IMR-90 (cell line): ENCODE results near the gene PCYT1A. TPM values are rescaled to one million over a fixed set of nuclear protein-coding genes. Genes with fewer than 3 reads are reported as not detected.
A peak's percentile ranks its signal among the peaks of the same experiment; 100 is the strongest.

ENCODE experiments used
- ATAC-seq: fragments of 200-7000 bp; cut with Tn5 transposase; 2 replicates; pipeline ENCODE4 v1.9.1; 2020; ENCODE audit warnings: low read depth, mild to moderate bottlenecking, moderate library complexity
- BruUV-seq: library from RNA; stranded (reverse); fragments of 400-500 nt; replicated peaks from 2 replicates; lab custom pipeline; 2021; lab: Mats Ljungman, UMichigan
- CTCF ChIA-PET: fragments of 300-600 bp; formaldehyde crosslinking; extraction: SDS; loops from one replicate; lab custom pipeline; 2021; ENCODE audit warnings: antibody characterized with exemption; lab: Yijun Ruan, JAX
- POLR2A ChIA-PET: fragments of 300-600 bp; sonication (Branson Sonifier 250); formaldehyde crosslinking; loops from one replicate; lab custom pipeline; 2022; ENCODE audit warnings: antibody characterized with exemption; ENCODE audit not compliant: unreplicated experiment; lab: Charles Lee
- DNase-seq: peaks from one replicate; pipeline ENCODE4 v3.0.0; 2013
- H2AFZ ChIP-seq: replicated peaks from 2 replicates; pipeline ENCODE3; 2013; ENCODE audit warnings: low read length, mild to moderate bottlenecking; ENCODE audit not compliant: poor library complexity
- H2AK5ac ChIP-seq: 2 replicates; pipeline ENCODE4 v1.6.1; 2013; ENCODE audit warnings: low read depth, low read length, inconsistent platforms
- H2AK9ac ChIP-seq: replicated peaks from 2 replicates; pipeline ENCODE3; 2013; ENCODE audit warnings: mild to moderate bottlenecking, low read depth, low read length, moderate library complexity; ENCODE audit not compliant: poor library complexity
- H2BK120ac ChIP-seq: 2 replicates; pipeline ENCODE4 v1.6.1; 2013; ENCODE audit warnings: low read depth, low read length, inconsistent platforms
- H2BK15ac ChIP-seq: 3 replicates; pipeline ENCODE4 v1.6.1; 2013; ENCODE audit warnings: low read depth, low read length, inconsistent platforms
- H2BK20ac ChIP-seq: 2 replicates; pipeline ENCODE4 v1.6.1; 2013; ENCODE audit warnings: low read depth, mild to moderate bottlenecking, inconsistent platforms, low read length, moderate library complexity
- H2BK5ac ChIP-seq: 2 replicates; pipeline ENCODE4 v1.6.1; 2013; ENCODE audit warnings: mild to moderate bottlenecking, low read depth, low read length, inconsistent platforms; ENCODE audit not compliant: poor library complexity, severe bottlenecking
- H3K14ac ChIP-seq: replicated peaks from 2 replicates; pipeline ENCODE4 v1.6.1; 2013; ENCODE audit warnings: low read depth, low read length, inconsistent platforms
- H3K18ac ChIP-seq: 2 replicates; pipeline ENCODE4 v1.6.1; 2013; ENCODE audit warnings: low read depth, low read length, control low read depth
- H3K23ac ChIP-seq: 2 replicates; pipeline ENCODE4 v1.6.1; 2013; ENCODE audit warnings: low read depth, low read length, inconsistent platforms
- H3K27ac ChIP-seq: 2 replicates; pipeline ENCODE4 v1.5.1; 2013; ENCODE audit warnings: mild to moderate bottlenecking, control low read depth, low read length; ENCODE audit not compliant: insufficient read depth
- H3K27me3 ChIP-seq: 2 replicates; pipeline ENCODE4 v1.6.1; 2013; ENCODE audit warnings: low read length; ENCODE audit not compliant: control insufficient read depth, insufficient read depth
- H3K36me3 ChIP-seq: 2 replicates; pipeline ENCODE4 v1.6.1; 2013; ENCODE audit warnings: low read length, mixed read lengths; ENCODE audit not compliant: control insufficient read depth, insufficient read depth
- H3K4ac ChIP-seq: 2 replicates; pipeline ENCODE4 v1.6.1; 2013; ENCODE audit warnings: low read depth, low read length, inconsistent platforms
- H3K4me1 ChIP-seq: 2 replicates; pipeline ENCODE4 v1.6.1; 2013; ENCODE audit warnings: low read length, mixed read lengths; ENCODE audit not compliant: control insufficient read depth, insufficient read depth
- H3K4me2 ChIP-seq: 2 replicates; pipeline ENCODE4 v1.6.1; 2013; ENCODE audit warnings: low read depth, mild to moderate bottlenecking, control low read depth, low read length, moderate library complexity
- H3K4me3 ChIP-seq: 2 replicates; pipeline ENCODE4 v1.5.1; 2013; ENCODE audit warnings: low read depth, mild to moderate bottlenecking, control low read depth, low read length, moderate library complexity; ENCODE audit not compliant: insufficient read depth
- H3K56ac ChIP-seq: 2 replicates; pipeline ENCODE4 v1.6.1; 2013; ENCODE audit warnings: low read length, inconsistent platforms; ENCODE audit not compliant: insufficient read depth; ENCODE audit errors: extremely low read depth
- H3K79me1 ChIP-seq, 2 experiments: 2 replicates each; pipeline ENCODE4 v1.6.1; 2013; ENCODE audit warnings: low read length in 2 of 2, inconsistent platforms in 1 of 2, low read depth in 1 of 2
- H3K9ac ChIP-seq: 2 replicates; pipeline ENCODE4 v1.6.1; 2013; ENCODE audit warnings: low read depth, low read length, control low read depth
- H3K9me1 ChIP-seq: 2 replicates; pipeline ENCODE4 v1.6.1; 2013; ENCODE audit warnings: low read length, inconsistent platforms; ENCODE audit not compliant: insufficient read depth
- H3K9me3 ChIP-seq: 2 replicates; pipeline ENCODE4 v1.6.1; 2013; ENCODE audit warnings: low read length; ENCODE audit not compliant: control insufficient read depth, insufficient read depth
- H4K20me1 ChIP-seq: 2 replicates; pipeline ENCODE4 v1.6.1; 2013; ENCODE audit warnings: low read length, inconsistent platforms; ENCODE audit not compliant: insufficient read depth
- H4K5ac ChIP-seq: 2 replicates; pipeline ENCODE4 v1.6.1; 2013; ENCODE audit warnings: mild to moderate bottlenecking, low read depth, low read length, control low read depth
- H4K8ac ChIP-seq, 2 experiments: 2 replicates each; pipeline ENCODE4 v1.6.1; 2013; ENCODE audit warnings: low read depth in 2 of 2, low read length in 2 of 2, control low read depth in 1 of 2, inconsistent platforms in 1 of 2
- H4K91ac ChIP-seq: 2 replicates; pipeline ENCODE4 v1.6.1; 2013; ENCODE audit warnings: low read depth, low read length, inconsistent platforms; ENCODE audit not compliant: insufficient read depth
- CEBPB ChIP-seq: IDR thresholded peaks from 2 replicates; pipeline ENCODE4 v1.6.1; 2012; ENCODE audit warnings: low read depth, low read length, improper control_type of control experiment
- CHD1 ChIP-seq: IDR thresholded peaks from 2 replicates; pipeline ENCODE4 v1.6.1; 2012; ENCODE audit warnings: low read depth, low read length, improper control_type of control experiment
- CTCF ChIP-seq: conservative IDR thresholded peaks from 2 replicates; pipeline ENCODE4 v1.5.1; 2012; ENCODE audit warnings: mild to moderate bottlenecking, low read depth, low read length, improper control_type of control experiment
- ELK1 ChIP-seq: fragments of 150-350 bp; IDR thresholded peaks from 2 replicates; pipeline ENCODE4 v1.6.1; 2016; ENCODE audit warnings: low read depth, mild to moderate bottlenecking, low read length, moderate library complexity, borderline replicate concordance
- FOS ChIP-seq: fragments of 150-350 bp; IDR thresholded peaks from 2 replicates; pipeline ENCODE4 v1.6.1; 2016; ENCODE audit warnings: low read depth, low read length
- MAFK ChIP-seq: IDR thresholded peaks from 2 replicates; pipeline ENCODE4 v1.6.1; 2012; ENCODE audit warnings: low read depth, low read length, improper control_type of control experiment
- MAZ ChIP-seq: IDR thresholded peaks from 2 replicates; pipeline ENCODE4 v1.6.1; 2012; ENCODE audit warnings: low read depth, mild to moderate bottlenecking, low read length, improper control_type of control experiment, moderate library complexity, borderline replicate concordance
- MXI1 ChIP-seq: IDR thresholded peaks from 2 replicates; pipeline ENCODE4 v1.6.1; 2012; ENCODE audit warnings: low read depth, mild to moderate bottlenecking, low read length, moderate library complexity, borderline replicate concordance
- NFE2L2 ChIP-seq: fragments of 150-350 bp; IDR thresholded peaks from 2 replicates; pipeline ENCODE4 v1.6.1; 2016; ENCODE audit warnings: low read depth, mild to moderate bottlenecking, low read length
- RAD21 ChIP-seq: IDR thresholded peaks from 2 replicates; pipeline ENCODE4 v1.6.1; 2012; ENCODE audit warnings: low read length, improper control_type of control experiment
- RCOR1 ChIP-seq: IDR thresholded peaks from 2 replicates; pipeline ENCODE4 v1.6.1; 2012; ENCODE audit warnings: mild to moderate bottlenecking, low read length, improper control_type of control experiment; ENCODE audit not compliant: insufficient replicate concordance
- RFX5 ChIP-seq: IDR thresholded peaks from 2 replicates; pipeline ENCODE4 v1.8.0; 2012; ENCODE audit warnings: low read depth, mild to moderate bottlenecking, low read length, moderate library complexity
- SMC3 ChIP-seq: fragments of 150-350 bp; IDR thresholded peaks from 2 replicates; pipeline ENCODE4 v1.6.1; 2016; ENCODE audit warnings: low read depth, mild to moderate bottlenecking, antibody characterized with exemption, low read length, moderate library complexity
- USF2 ChIP-seq: fragments of 150-350 bp; IDR thresholded peaks from 2 replicates; pipeline ENCODE4 v1.6.1; 2017; ENCODE audit warnings: mild to moderate bottlenecking, antibody characterized with exemption, low read length, low read depth
- WGBS, 2 experiments: methylation state at CpG; one replicate each; pipeline versions ENCODE4 v1.1.5 to v1.1.7; 2013; ENCODE audit warnings: missing lambda C conversion rate in 2 of 2; ENCODE audit not compliant: insufficient read length in 1 of 2; ENCODE audit errors: extremely low coverage in 2 of 2; 5-methylcytosine and 5-hydroxymethylcytosine counted together
- dilution Hi-C: fragments of 300-500 bp; cut with HindIII; formaldehyde crosslinking; loops from one replicate; pipeline ENCODE4 v1.14.3; 2018; ENCODE audit warnings: low sequenced_read_pairs; ENCODE audit not compliant: unreplicated experiment
- in situ Hi-C: fragments of 300-500 bp; cut with MboI; formaldehyde crosslinking; loops from 3 replicates; pipeline ENCODE4 v1.14.3; 2019; ENCODE audit warnings: low sequenced_read_pairs, inconsistent platforms, mixed read lengths
- intact Hi-C: fragments of 100-400 bp; cut with micrococcal nuclease; formaldehyde crosslinking; loops from 2 replicates; pipeline ENCODE4 v1.10.0; 2022
- polyA plus RNA-seq, 3 experiments: library from polyadenylated mRNA; depleted of rRNA; stranded (reverse); fragments of >200 nt; gene quantifications; 2 replicates each; pipeline ENCODE4 v1.2.3, GENCODE V29; 2012; ENCODE audit warnings: low replicate concordance in 1 of 3
- total RNA-seq: library from RNA; depleted of rRNA; stranded (reverse); fragments of >200 nt; gene quantifications from 2 replicates; pipeline ENCODE4 v1.2.3, GENCODE V29; 2012

The PCYT1A gene
- total and polyA plus RNA-seq, 2 of the 4 experiments (the other 2 are of a cell fraction) = 62.8 to 127 TPM

GRCh38 chr3:196202516-196202970, 85.0 kb downstream of the PCYT1A start:
- intact Hi-C loops = no loop called here
- ATAC-seq = peak; percentile 68
- H3K4me2 ChIP-seq = no peak overlapping the region; the same call in 1 of the 2 replicates

More at GRCh38 chr3:196202516-196202970, 85.0 kb downstream of the PCYT1A start:
- H2BK120ac ChIP-seq = no peak overlapping the region
- no peak overlapping the region for H4K5ac ChIP-seq
- H2BK5ac ChIP-seq = no peak overlapping the region
- ChIA-PET POLR2A (no interaction called here), CTCF (no interaction called here)
- dilution Hi-C loops (no loop called here), in situ Hi-C loops (loop anchor here (5.0 kb wide), 1 partner anchor 125 kb away; no protein-coding TSS in a partner anchor)
- H4K91ac ChIP-seq = no peak overlapping the region
- no peak overlapping the region for H2AK5ac ChIP-seq
- H3K27me3 ChIP-seq = peaks cover 12% of the 10 kb centered on the region
- H3K4ac ChIP-seq = no peak overlapping the region
- H3K9ac ChIP-seq = no peak overlapping the region
- no TSS peak for BruUV-seq
- no peak overlapping the region for H3K18ac ChIP-seq
- no peak overlapping the region for H3K23ac ChIP-seq
- H3K79me1 ChIP-seq = no peaks in the 10 kb centered on the region
- peak; percentile 32 for DNase-seq
- H3K4me3 ChIP-seq = no peak overlapping the region
- no peak overlapping the region for H3K27ac ChIP-seq
- TF ChIP-seq ELK1 (no peak), SMC3 (no peak), MAFK (no peak), CEBPB (no peak), FOS (no peak), MAZ (no peak), RCOR1 (no peak), RFX5 (no peak), CHD1 (no peak), NFE2L2 (no peak), MXI1 (no peak), RAD21 (no peak), USF2 (no peak), CTCF (no peak)
- WGBS, 2 experiments = 42% methylated on average over 17 of the region's 21 CpGs; no CpG with 5 or more reads in 1 of the 2 experiments
- H3K9me3 ChIP-seq = no peaks in the 10 kb centered on the region
- H3K56ac ChIP-seq = no peak overlapping the region
- H2AFZ ChIP-seq = peak overlapping the region; percentile 82
- no peaks in the 10 kb centered on the region; the same call in 1 of the 2 replicates for H3K9me1 ChIP-seq
- H3K4me1 ChIP-seq = peaks cover 3% of the 10 kb centered on the region; the same call in 1 of the 2 replicates
- H4K20me1 ChIP-seq = no peaks in the 10 kb centered on the region
- H3K36me3 ChIP-seq = no peaks in the 10 kb centered on the region
- H2BK15ac ChIP-seq = no peak overlapping the region
- H2AK9ac ChIP-seq = no peak overlapping the region
- no peak overlapping the region for H2BK20ac ChIP-seq
- no peak overlapping the region for H4K8ac ChIP-seq
- H3K14ac ChIP-seq = no peak overlapping the region
